NCI-H128 (cell line): ENCODE results near the gene GAL3ST1.

Experiments
- DNase-seq: peaks from one replicate; lab custom pipeline; 2025; ENCODE audit not compliant: unreplicated experiment; lab: John Stamatoyannopoulos, UW

Gene GAL3ST1

GRCh38 chr22:30537083-30537731 is 37.3 kb downstream of the GAL3ST1 start:
- DNase-seq = no peak

GRCh38 chr22:30535182-30535581 is 39.3 kb downstream of the GAL3ST1 start:
- no peak for DNase-seq

DNA sequence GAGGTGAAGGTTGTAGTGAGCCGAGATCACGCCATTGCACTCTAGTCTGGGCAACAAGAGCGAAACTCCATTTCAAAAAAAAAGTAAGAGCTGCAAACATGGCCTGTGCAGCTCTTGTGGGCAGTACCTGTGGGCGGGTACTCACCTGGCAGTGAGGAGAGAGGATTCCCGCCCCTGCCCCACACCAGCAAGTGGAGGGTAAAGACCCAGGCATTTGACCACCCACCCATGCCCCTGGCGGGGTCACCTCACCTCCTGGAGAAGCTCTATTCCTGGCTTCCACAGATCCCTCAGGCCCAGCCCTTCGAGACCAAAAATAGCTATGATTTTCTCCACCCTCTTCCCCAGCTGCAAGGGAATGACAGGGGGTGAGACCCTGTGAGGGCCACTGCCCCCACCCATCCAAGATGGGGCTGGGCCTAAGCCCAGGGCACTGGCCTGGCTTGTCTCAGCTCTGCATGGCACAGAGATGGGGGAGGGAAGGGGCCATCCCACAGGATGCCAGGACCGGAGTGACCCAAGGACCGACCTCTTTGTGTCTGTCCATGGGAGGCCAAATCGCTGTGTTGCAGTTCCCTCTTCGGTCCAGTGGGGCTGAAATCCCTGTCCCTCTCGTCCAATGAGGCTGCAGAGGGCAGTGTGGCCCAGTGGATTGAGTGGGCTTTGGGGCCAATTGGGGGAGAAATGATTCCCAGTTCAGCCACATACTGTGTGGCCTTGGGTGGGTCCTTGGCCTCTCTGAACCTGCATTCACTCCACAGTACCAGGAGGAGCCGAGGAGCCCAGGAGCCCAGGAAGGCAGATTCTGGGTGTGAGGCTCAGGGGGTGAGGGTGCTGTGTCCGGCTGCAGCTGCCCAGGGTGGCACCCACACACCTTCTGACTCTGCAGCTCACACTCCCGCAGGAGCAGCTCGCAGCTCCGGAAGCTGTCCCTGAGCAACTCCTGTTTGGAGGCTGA is 42.5 kb downstream of the GAL3ST1 start:
- no peak for DNase-seq

DNA sequence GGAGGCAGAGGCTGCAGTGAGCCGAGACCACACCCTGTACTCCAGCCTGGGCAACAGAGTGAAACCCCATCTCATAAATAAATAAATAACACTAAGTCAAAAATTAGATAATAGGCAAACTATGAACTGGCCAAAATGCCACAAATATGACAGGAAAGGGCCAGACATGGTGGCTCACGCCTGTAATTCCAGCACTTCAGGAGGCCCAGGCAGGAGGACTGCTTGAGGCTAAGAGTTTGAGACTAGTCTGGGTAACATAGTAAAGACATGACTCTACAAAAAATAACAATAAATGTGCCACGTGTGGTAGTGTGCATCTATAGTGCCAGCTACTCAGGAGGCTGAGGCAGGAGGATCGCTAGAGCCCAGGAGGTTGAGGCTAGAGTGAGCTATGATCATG is 47.8 kb downstream of the GAL3ST1 start:
- DNase-seq = no peak

DNA sequence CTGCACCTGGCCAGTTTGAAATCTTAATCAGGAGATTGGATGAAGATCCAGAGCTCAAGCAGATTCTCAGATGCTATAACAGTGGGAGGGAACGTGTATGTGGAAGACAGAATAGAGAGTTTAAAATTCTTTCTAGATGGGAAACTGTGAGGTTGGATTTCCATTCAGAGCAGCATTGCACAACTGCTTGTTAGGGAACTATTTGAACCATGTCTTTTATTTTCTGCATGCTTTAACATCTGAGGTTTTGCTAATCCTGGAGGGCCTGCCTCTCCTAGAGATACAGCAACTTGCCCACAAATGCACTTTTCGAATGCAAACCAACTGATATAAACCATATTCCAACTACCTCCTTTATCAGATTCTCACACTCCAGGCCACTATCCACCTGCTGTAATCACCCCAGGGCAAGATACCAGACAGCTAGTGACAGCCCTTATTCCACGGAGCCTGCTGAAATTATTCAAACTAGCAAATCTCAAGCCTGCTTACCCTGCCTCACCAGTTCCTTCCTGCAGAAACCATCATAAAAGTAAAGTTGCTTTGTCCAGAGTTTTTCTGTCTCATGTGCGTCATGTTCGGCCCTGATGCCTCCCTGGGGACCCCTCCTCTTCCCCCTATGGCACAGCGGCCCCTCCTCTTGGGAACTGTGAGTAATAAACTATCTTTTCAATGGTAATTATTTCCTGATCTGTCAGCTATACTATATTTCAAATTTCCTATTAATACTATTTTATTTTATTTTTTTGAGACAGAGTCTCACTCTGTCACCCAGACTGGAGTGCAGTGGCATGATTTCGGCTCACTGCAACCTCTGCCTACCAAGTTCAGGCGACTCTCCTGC is 50.6 kb downstream of the GAL3ST1 start:
- DNase-seq = no peak

DNA sequence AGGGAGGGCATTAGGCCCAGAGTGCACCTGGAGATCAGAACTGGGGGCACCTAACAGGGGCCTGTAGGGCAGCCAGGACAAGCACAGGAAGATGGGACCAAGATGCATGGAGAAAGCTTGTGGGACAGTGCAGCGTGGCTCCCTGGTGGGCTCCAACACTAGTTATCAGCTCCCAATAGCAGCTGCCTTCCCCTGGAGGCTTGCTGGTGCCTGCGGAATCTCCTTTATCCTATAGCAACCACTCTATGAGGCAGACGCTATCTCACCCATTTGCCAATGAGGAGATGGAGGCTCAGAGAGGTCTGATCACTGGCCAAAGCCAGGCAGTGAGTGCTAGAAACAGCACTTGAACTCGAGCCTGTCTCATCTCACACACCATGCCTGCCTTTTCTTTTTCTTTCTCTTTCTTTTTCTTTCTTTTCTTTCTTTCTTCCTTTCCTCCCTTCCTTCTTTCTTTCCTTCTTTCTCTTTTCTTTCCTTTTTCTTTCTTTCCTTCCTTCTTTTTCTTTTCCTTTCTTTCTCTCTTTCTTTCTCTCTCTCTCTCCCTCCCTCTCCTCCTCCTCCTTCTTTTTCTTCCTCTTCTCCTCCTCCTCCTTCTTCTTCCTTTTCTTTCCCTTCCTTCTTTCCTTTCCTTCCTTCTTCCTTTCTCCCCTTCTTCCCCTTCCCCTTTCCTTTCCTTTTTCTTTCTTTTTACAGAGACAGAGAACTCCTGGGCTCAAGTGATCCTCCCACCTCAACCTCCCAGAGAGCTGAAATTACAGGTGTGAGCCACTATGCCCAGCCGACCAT is 52.9 kb downstream of the GAL3ST1 start:
- DNase-seq = no peak

- no peak for DNase-seq
Observed at GRCh38 chr22:30519842-30520425, 54.5 kb downstream of the GAL3ST1 start.

GRCh38 chr22:30516731-30517130 is 57.7 kb downstream of the GAL3ST1 start:
- DNase-seq = no peak

GRCh38 chr22:30516273-30516672 is 58.2 kb downstream of the GAL3ST1 start:
- no peak for DNase-seq

DNA sequence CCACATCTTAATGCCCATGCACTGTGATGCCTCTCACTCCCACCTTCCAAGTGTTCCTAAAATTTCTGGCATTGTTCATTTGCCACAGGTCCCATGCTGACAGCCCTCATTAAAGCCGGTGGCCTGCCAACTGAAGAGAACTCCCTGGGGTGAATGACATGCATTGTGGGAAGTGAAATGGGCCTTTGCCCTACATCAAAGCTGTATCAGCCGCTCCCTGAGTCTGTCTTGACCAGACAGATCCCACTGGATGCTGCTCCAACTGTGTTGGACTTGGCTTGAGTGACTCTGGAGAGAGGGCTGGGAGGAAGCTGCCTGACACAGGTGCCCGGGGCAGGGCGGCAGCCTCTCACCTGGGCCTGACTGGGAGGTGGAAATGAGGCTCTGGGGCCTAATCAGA is 60.2 kb downstream of the GAL3ST1 start:
- DNase-seq = no peak

DNA sequence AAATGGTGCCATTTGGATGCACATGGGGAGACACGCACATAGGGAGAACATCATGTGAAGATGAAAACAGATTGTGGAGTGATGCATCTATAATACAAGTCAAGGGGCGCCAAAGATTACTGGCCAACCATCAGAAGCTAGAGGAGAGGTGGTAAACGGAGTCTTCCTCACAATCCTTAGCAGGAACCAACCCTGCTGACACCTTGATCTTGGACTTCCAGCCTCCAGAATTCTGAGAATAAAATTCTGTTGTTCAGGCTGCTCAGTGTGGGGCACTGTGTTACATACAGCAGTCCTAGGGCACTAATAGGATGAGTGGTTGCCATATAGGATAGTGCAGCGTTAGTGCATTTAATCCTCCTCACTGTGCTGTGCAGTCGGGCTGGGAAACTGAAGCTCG is 61.0 kb downstream of the GAL3ST1 start:
- no peak for DNase-seq

DNA sequence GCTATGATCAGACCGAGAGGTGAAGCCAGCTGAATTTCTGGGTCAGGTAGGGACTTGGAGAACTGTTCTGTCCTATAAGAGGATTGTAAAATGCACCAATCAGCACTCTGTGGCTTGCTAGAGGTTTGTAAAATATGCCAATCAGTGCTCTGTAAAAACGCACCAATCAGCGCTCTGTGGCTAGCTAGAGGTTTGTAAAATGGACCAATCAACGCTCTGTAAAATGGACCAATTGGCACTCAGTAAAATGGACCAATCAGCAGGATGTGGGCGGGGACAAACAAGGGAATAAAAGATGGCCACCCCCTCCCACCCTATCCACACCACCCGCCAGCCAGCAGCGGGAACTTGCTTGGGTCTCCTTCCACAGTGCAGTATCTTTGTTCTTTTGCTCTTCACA is 62.6 kb downstream of the GAL3ST1 start:
- no peak for DNase-seq

GRCh38 chr22:30511109-30511508 is 63.4 kb downstream of the GAL3ST1 start:
- no peak for DNase-seq

- DNase-seq = no peak
Observed at GRCh38 chr22:30508216-30508615, 66.2 kb downstream of the GAL3ST1 start.

- DNase-seq = no peak
Observed at GRCh38 chr22:30507670-30508069, 66.8 kb downstream of the GAL3ST1 start.

- DNase-seq = no peak
Observed at GRCh38 chr22:30506507-30506968, 67.9 kb downstream of the GAL3ST1 start.
